ENCODE data around the gene RICTOR.

GRCh38 chr5:39102684-39103155 lies 28.5 kb upstream of the RICTOR start:
- peak; percentile 5; the same call in 1 of the 2 replicates for TF ChIP-seq ZNF302 (CRISPR knock-in tag; IDR thresholded peaks at IDR 0.05)
- TF ChIP-seq MAX (IDR thresholded peaks at IDR 0.05), result peak; percentile 49; the same call in 1 of the 2 replicates
- TF ChIP-seq, protein P1, sequence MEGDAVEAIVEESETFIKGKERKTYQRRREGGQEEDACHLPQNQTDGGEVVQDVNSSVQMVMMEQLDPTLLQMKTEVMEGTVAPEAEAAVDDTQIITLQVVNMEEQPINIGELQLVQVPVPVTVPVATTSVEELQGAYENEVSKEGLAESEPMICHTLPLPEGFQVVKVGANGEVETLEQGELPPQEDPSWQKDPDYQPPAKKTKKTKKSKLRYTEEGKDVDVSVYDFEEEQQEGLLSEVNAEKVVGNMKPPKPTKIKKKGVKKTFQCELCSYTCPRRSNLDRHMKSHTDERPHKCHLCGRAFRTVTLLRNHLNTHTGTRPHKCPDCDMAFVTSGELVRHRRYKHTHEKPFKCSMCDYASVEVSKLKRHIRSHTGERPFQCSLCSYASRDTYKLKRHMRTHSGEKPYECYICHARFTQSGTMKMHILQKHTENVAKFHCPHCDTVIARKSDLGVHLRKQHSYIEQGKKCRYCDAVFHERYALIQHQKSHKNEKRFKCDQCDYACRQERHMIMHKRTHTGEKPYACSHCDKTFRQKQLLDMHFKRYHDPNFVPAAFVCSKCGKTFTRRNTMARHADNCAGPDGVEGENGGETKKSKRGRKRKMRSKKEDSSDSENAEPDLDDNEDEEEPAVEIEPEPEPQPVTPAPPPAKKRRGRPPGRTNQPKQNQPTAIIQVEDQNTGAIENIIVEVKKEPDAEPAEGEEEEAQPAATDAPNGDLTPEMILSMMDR (IDR thresholded peaks at IDR 0.05), result no peak
- no peak; a peak in 1 of 5 replicates for TF ChIP-seq RAD21 (conservative IDR thresholded peaks at IDR 0.05 in 1 of 2, IDR thresholded peaks at IDR 0.05 in 1 of 2)
- TF ChIP-seq JUN (IDR thresholded peaks at IDR 0.05), result peak; percentile 9 to 50; a peak in 1 of 5 replicates
- no peak for TF ChIP-seq BHLHE40 (IDR thresholded peaks at IDR 0.05; ENCODE audit: low read depth, low read length)
- no peak for TF ChIP-seq NR3C1 (IDR thresholded peaks at IDR 0.05)
- TF ChIP-seq MAFK (IDR thresholded peaks at IDR 0.05; ENCODE audit: partially characterized antibody), result peak; percentile 72
